K562 (cell line): ENCODE results near the gene LY6G6F. TPM values are rescaled to one million over a fixed set of nuclear protein-coding genes. Genes with fewer than 3 reads are reported as not detected.

Experiments
- EGR1 ChIP-seq: fragments of 450-650 bp; conservative IDR thresholded peaks from 2 replicates; pipeline ENCODE4 v1.6.1; 2017; ENCODE audit warnings: mild to moderate bottlenecking
- EP400 ChIP-seq: fragments of 450-650 bp; IDR thresholded peaks from 2 replicates; pipeline ENCODE4 v1.6.1; 2017; ENCODE audit warnings: antibody characterized with exemption, mild to moderate bottlenecking, moderate library complexity
- FOXJ3 ChIP-seq: sonication (generic); formaldehyde crosslinking; IDR thresholded peaks from 2 replicates; pipeline ENCODE4 v1.4.0; 2020; ENCODE audit warnings: mild to moderate bottlenecking, missing genetic modification reagents
- GABPB2 ChIP-seq: fragments of 250-450 bp; sonication (Bioruptor Pico); conservative IDR thresholded peaks from 2 replicates; pipeline ENCODE4 v1.5.1; 2021; ENCODE audit warnings: mild to moderate bottlenecking
- GTF2F1 ChIP-seq: IDR thresholded peaks from 2 replicates; pipeline ENCODE4 v1.6.1; 2011; ENCODE audit warnings: low read depth, low read length, improper control_type of control experiment
- HCFC1 ChIP-seq: IDR thresholded peaks from 2 replicates; pipeline ENCODE4 v1.6.1; 2012; ENCODE audit warnings: low read depth, low read length, improper control_type of control experiment
- KLF13 ChIP-seq: fragments of 450-650 bp; IDR thresholded peaks from 2 replicates; pipeline ENCODE4 v1.6.1; 2016; ENCODE audit warnings: missing genetic modification characterization, low read depth, mild to moderate bottlenecking, missing compliant biosample characterization, moderate library complexity, borderline replicate concordance
- MBD2 ChIP-seq: sonication (generic); IDR thresholded peaks from 2 replicates; pipeline ENCODE4 v1.6.1; 2016; ENCODE audit warnings: low read depth, borderline replicate concordance
- MTA1 ChIP-seq: fragments of 450-650 bp; IDR thresholded peaks from 2 replicates; pipeline ENCODE4 v1.6.1; 2017; ENCODE audit warnings: borderline replicate concordance
- NEUROD1 ChIP-seq: fragments of 150-350 bp; IDR thresholded peaks from 2 replicates; pipeline ENCODE4 v1.6.1; 2014; ENCODE audit warnings: borderline replicate concordance, low read length, low read depth; ENCODE audit not compliant: partially characterized antibody
- POLR2B ChIP-seq: fragments of 450-650 bp; IDR thresholded peaks from 2 replicates; pipeline ENCODE4 v1.6.1; 2018; ENCODE audit warnings: low read depth; ENCODE audit not compliant: partially characterized antibody
- RBFOX2 ChIP-seq: fragments of 200-400 bp; formaldehyde crosslinking; IDR thresholded peaks from 2 replicates; pipeline ENCODE4 v1.6.1; 2017; ENCODE audit warnings: low read depth, mild to moderate bottlenecking, low read length, moderate library complexity
- RBM39 ChIP-seq: fragments of 200-400 bp; formaldehyde crosslinking; optimal IDR thresholded peaks from 2 replicates; pipeline ENCODE3; 2018; ENCODE audit warnings: low read depth, low read length
- RCOR1 ChIP-seq, 2 experiments: IDR thresholded peaks; 2 replicates each; pipeline ENCODE4 v1.6.1; 2012; ENCODE audit warnings: low read depth in 2 of 2, low read length in 2 of 2, borderline replicate concordance in 1 of 2, improper control_type of control experiment in 1 of 2
- THAP7 ChIP-seq: fragments of 250-450 bp; sonication (Bioruptor Pico); IDR thresholded peaks from 2 replicates; pipeline ENCODE4 v1.5.0; 2021
- USF1 ChIP-seq: sonication (generic); formaldehyde crosslinking; IDR thresholded peaks from 2 replicates; pipeline ENCODE4 v1.9.0; 2022; ENCODE audit warnings: mild to moderate bottlenecking, missing genetic modification reagents
- ZBTB9 ChIP-seq: fragments of 450-650 bp; formaldehyde crosslinking; IDR thresholded peaks from 2 replicates; pipeline ENCODE4 v1.4.0; 2020; ENCODE audit warnings: mild to moderate bottlenecking, moderate library complexity
- ZNF408 ChIP-seq: fragments of 250-450 bp; sonication (Bioruptor Pico); IDR thresholded peaks from 2 replicates; pipeline ENCODE4 v1.4.0; 2020; ENCODE audit warnings: low read depth, mild to moderate bottlenecking, moderate library complexity
- ZNF57 ChIP-seq: fragments of 450-650 bp; formaldehyde crosslinking; IDR thresholded peaks from 2 replicates; pipeline ENCODE4 v1.4.0; 2020; ENCODE audit warnings: mild to moderate bottlenecking, moderate library complexity
- polyA plus RNA-seq, 8 experiments: library from polyadenylated mRNA; depleted of rRNA in 4 of 8; stranded (reverse) in 5 of 8; unstranded in 3 of 8; fragments of >200 nt; fragmentation: Nextera tagmentation in 2 of 8; fragmentation: Illumina TruSeq in 1 of 8; extraction: Ambion mirVana in 2 of 8; extraction: Trizol in 1 of 8; gene quantifications; 2 replicates each; pipeline versions ENCODE4 v1.2.1 to v1.2.3, GENCODE V29; 2011 to 2014; ENCODE audit warnings: inconsistent platforms in 1 of 8, missing spikeins in 1 of 8
- total RNA-seq, 7 experiments: library from RNA; depleted of rRNA in 6 of 7; stranded (reverse); fragments of >200 nt in 6 of 7; fragmentation: Illumina TruSeq in 2 of 7; extraction: Trizol in 2 of 7; gene quantifications; 2 replicates each; pipeline versions ENCODE4 v1.2.1 to v1.2.3, GENCODE V29; 2011 to 2021; ENCODE audit warnings: low replicate concordance in 1 of 7
- TF ChIP-seq, protein P1 (sequence below): sonication (generic); formaldehyde crosslinking; IDR thresholded peaks from 2 replicates; pipeline ENCODE4 v1.9.0; 2022; ENCODE audit warnings: mild to moderate bottlenecking, missing genetic modification reagents
- TF ChIP-seq, protein P2 (sequence below): fragments of 250-450 bp; sonication (Bioruptor Pico); IDR thresholded peaks from 2 replicates; pipeline ENCODE4 v1.4.0; 2020; ENCODE audit warnings: borderline replicate concordance
- TF ChIP-seq, protein P3 (sequence below): fragments of 450-650 bp; IDR thresholded peaks from 2 replicates; pipeline ENCODE4 v1.6.1; 2016; ENCODE audit warnings: mild to moderate bottlenecking

LY6G6F gene
- total and polyA plus RNA-seq, 9 of the 15 experiments (the other 6 are each of a cell fraction or from before 2014, with no cell fraction given): 0.14 to 0.50 (median 0.28) TPM; not detected in 2

- TF ChIP-seq, protein P1, sequence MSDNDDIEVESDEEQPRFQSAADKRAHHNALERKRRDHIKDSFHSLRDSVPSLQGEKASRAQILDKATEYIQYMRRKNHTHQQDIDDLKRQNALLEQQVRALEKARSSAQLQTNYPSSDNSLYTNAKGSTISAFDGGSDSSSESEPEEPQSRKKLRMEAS (CRISPR knock-in tag): peak; percentile 59
- TF ChIP-seq, protein P2, sequence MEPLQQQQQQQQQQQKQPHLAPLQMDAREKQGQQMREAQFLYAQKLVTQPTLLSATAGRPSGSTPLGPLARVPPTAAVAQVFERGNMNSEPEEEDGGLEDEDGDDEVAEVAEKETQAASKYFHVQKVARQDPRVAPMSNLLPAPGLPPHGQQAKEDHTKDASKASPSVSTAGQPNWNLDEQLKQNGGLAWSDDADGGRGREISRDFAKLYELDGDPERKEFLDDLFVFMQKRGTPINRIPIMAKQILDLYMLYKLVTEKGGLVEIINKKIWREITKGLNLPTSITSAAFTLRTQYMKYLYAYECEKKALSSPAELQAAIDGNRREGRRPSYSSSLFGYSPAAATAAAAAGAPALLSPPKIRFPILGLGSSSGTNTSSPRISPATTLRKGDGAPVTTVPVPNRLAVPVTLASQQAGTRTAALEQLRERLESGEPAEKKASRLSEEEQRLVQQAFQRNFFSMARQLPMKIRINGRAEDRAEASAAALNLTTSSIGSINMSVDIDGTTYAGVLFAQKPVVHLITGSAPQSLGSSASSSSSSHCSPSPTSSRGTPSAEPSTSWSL (CRISPR knock-in tag): no peak
- no peak for TF ChIP-seq THAP7 (CRISPR knock-in tag)
- TF ChIP-seq HCFC1: peak; percentile 58; the same call in 1 of the 2 replicates
- TF ChIP-seq ZNF57: 0 out of 2 replicates have a peak, but pooled peaks have one; percentile 73
- TF ChIP-seq GABPB2 (CRISPR knock-in tag): no peak
- TF ChIP-seq MBD2: no peak
- TF ChIP-seq, protein P3, sequence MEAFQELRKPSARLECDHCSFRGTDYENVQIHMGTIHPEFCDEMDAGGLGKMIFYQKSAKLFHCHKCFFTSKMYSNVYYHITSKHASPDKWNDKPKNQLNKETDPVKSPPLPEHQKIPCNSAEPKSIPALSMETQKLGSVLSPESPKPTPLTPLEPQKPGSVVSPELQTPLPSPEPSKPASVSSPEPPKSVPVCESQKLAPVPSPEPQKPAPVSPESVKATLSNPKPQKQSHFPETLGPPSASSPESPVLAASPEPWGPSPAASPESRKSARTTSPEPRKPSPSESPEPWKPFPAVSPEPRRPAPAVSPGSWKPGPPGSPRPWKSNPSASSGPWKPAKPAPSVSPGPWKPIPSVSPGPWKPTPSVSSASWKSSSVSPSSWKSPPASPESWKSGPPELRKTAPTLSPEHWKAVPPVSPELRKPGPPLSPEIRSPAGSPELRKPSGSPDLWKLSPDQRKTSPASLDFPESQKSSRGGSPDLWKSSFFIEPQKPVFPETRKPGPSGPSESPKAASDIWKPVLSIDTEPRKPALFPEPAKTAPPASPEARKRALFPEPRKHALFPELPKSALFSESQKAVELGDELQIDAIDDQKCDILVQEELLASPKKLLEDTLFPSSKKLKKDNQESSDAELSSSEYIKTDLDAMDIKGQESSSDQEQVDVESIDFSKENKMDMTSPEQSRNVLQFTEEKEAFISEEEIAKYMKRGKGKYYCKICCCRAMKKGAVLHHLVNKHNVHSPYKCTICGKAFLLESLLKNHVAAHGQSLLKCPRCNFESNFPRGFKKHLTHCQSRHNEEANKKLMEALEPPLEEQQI: no peak
- peak; percentile 44; the same call in 1 of the 2 replicates for TF ChIP-seq USF1 (CRISPR knock-in tag)
- TF ChIP-seq MTA1: 0 out of 2 replicates have a peak, but pooled peaks have one; percentile 15
- peak; percentile 20 for TF ChIP-seq RBM39
- TF ChIP-seq RCOR1 (IDR thresholded peaks at IDR 0.05; ENCODE audit: borderline replicate concordance in 1 of 2, low read depth in 2 of 2, low read length in 2 of 2): peak in 1 of 2 experiments; percentile 95; a peak in 2 of 4 replicates
- TF ChIP-seq RBFOX2: peak; percentile 91
- no peak for TF ChIP-seq EGR1
- TF ChIP-seq GTF2F1: no peak
- TF ChIP-seq KLF13 (tag): peak; percentile 83
- peak; percentile 19; the same call in 1 of the 2 replicates for TF ChIP-seq ZBTB9 (CRISPR knock-in tag)
- TF ChIP-seq EP400: no peak
- TF ChIP-seq NEUROD1: peak; percentile 92
- peak; percentile 83 for TF ChIP-seq POLR2B
- TF ChIP-seq ZNF408 (CRISPR knock-in tag): no peak
- TF ChIP-seq FOXJ3: no peak
Measured at GRCh38 chr6:31734821-31735406, 28.2 kb downstream of the LY6G6F start (continued).
